Heart left ventricle (tissue), 13 donors: ENCODE measurements around the gene ZP1.

Experiments used
- POLR2A ChIP-seq, 2 donors: fragments of 450-650 bp; IDR thresholded peaks; one replicate each; pipeline ENCODE4 v1.6.1; 2017; ENCODE audit warnings: antibody characterized with exemption in 2 of 2, mild to moderate bottlenecking in 2 of 2, moderate library complexity in 2 of 2
- TF ChIP-seq, protein P1 (sequence below), 12 donors: fragments of 200-600 bp; sonication (generic) in 4 of 12; IDR thresholded peaks; one replicate each; pipeline versions ENCODE4 v1.5.0 to v1.8.0; 2018 to 2022; ENCODE audit warnings: antibody characterized with exemption in 12 of 12, mild to moderate bottlenecking in 5 of 12
- donor health status: ischemic (EF 13 %, LVEDD 7.1; RV severe dilation, severe dysfunction).
- donor health status: DM: no; HTN: yes; CAD: no.
- donor health status: DM: no; HTN: no; CAD: no.
- donor health status: ischemic (EF 25% LVEDD 6.9; RV normal size, moderate dysfunction).
- donor health status: ischemic (EF 25% LVEDD 5.7; RV mildly dilated, moderate dysfunction).
- donor health status: ischemic (EF 35%, LVEDD 5.7; RV mildly dilated, moderate dysfunction).
- donor health status: nonischemic (EF 11% LVEDD 7.7; RV severe dilation, severe dysfunction).
- donor health status: DM: yes; HTN: yes; CAD: no.
- donor health status: PGD.
- donor health status: ischemic (EF 29% LVEDD 5.4; RV normal size, mild dysfunction).
- donor health status: nonischemic (EF 23%, LVEDD 6.1; RV moderate dilation, normal function).

DNA sequence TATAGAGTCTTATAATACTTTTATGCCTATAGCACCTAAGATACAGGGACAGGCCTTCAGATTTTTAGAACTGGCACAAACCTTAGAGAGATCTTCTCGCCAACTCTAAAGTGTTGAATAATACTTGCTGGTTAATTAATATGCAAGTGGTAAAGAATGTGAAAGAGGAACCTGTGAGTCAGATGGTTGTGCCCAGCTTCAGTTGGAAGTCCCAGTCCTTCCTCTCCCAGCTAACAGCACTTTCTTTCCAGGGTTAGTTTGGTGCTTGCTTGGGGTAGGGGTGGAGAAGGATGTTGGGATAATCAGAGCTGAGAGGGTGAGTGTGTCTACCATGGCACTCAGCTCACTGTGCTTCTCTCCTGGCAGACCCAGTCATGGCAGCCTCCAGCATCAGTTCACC is 52.0 kb downstream of the ZP1 start:
- TF ChIP-seq, protein P1, sequence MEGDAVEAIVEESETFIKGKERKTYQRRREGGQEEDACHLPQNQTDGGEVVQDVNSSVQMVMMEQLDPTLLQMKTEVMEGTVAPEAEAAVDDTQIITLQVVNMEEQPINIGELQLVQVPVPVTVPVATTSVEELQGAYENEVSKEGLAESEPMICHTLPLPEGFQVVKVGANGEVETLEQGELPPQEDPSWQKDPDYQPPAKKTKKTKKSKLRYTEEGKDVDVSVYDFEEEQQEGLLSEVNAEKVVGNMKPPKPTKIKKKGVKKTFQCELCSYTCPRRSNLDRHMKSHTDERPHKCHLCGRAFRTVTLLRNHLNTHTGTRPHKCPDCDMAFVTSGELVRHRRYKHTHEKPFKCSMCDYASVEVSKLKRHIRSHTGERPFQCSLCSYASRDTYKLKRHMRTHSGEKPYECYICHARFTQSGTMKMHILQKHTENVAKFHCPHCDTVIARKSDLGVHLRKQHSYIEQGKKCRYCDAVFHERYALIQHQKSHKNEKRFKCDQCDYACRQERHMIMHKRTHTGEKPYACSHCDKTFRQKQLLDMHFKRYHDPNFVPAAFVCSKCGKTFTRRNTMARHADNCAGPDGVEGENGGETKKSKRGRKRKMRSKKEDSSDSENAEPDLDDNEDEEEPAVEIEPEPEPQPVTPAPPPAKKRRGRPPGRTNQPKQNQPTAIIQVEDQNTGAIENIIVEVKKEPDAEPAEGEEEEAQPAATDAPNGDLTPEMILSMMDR (IDR thresholded peaks at IDR 0.05), result no peak
- TF ChIP-seq POLR2A (IDR thresholded peaks at IDR 0.05), result no peak
